HepG2 (cell line): ENCODE measurements around the gene FCHO1. TPM values are rescaled to one million over a fixed set of nuclear protein-coding genes. Genes with fewer than 3 reads are reported as not detected.
A peak's percentile ranks its signal among the peaks of the same experiment; 100 is the strongest.

Experiments
- CC2D1A ChIP-seq: sonication (generic); formaldehyde crosslinking; IDR thresholded peaks from 2 replicates; pipeline ENCODE4 v1.8.1; 2023; ENCODE audit warnings: mild to moderate bottlenecking, missing genetic modification reagents
- FOXK2 ChIP-seq: fragments of 450-650 bp; IDR thresholded peaks from 2 replicates; pipeline ENCODE4 v1.6.1; 2016
- GFI1 ChIP-seq: sonication (generic); formaldehyde crosslinking; IDR thresholded peaks from 2 replicates; pipeline ENCODE4 v1.5.0; 2020; ENCODE audit warnings: missing genetic modification reagents, mild to moderate bottlenecking, borderline replicate concordance
- NFE2L2 ChIP-seq: fragments of 150-350 bp; IDR thresholded peaks from 2 replicates; pipeline ENCODE4 v1.6.1; 2014; ENCODE audit warnings: low read length
- RAD21 ChIP-seq: fragments of 450-650 bp; formaldehyde crosslinking; IDR thresholded peaks from 2 replicates; pipeline ENCODE4 v1.5.0; 2020; ENCODE audit warnings: mild to moderate bottlenecking
- SP2 ChIP-seq: sonication (generic); formaldehyde crosslinking; IDR thresholded peaks from 2 replicates; pipeline ENCODE4 v1.5.1; 2020; ENCODE audit warnings: mild to moderate bottlenecking, missing genetic modification reagents
- TAF1 ChIP-seq: sonication (generic); formaldehyde crosslinking; IDR thresholded peaks from 2 replicates; pipeline ENCODE4 v1.4.0; 2020; ENCODE audit warnings: missing genetic modification reagents
- TBL1XR1 ChIP-seq: fragments of 150-350 bp; IDR thresholded peaks from 2 replicates; pipeline ENCODE4 v1.6.1; 2014; ENCODE audit warnings: borderline replicate concordance, low read length; ENCODE audit not compliant: partially characterized antibody
- TFAP4 ChIP-seq: sonication (generic); IDR thresholded peaks from 2 replicates; pipeline ENCODE4 v1.6.1; 2016; ENCODE audit warnings: low read depth, borderline replicate concordance
- U2AF1 ChIP-seq: fragments of 200-400 bp; formaldehyde crosslinking; optimal IDR thresholded peaks from 2 replicates; pipeline ENCODE3; 2017; ENCODE audit warnings: mild to moderate bottlenecking, low read depth, low read length
- ZBTB3 ChIP-seq: sonication (generic); formaldehyde crosslinking; IDR thresholded peaks from 2 replicates; pipeline ENCODE4 v1.4.0; 2020; ENCODE audit warnings: low read depth, mild to moderate bottlenecking, moderate library complexity, missing genetic modification reagents, borderline replicate concordance
- ZKSCAN1 ChIP-seq: fragments of 150-350 bp; IDR thresholded peaks from 2 replicates; pipeline ENCODE4 v1.6.1; 2014; ENCODE audit warnings: low read length
- ZNF232 ChIP-seq: sonication (generic); formaldehyde crosslinking; IDR thresholded peaks from 2 replicates; pipeline ENCODE4 v1.4.0; 2020; ENCODE audit warnings: missing genetic modification reagents, borderline replicate concordance
- ZNF768 ChIP-seq: sonication (generic); formaldehyde crosslinking; IDR thresholded peaks from 2 replicates; pipeline ENCODE4 v1.4.0; 2020; ENCODE audit warnings: missing genetic modification reagents
- ZNF772 ChIP-seq: sonication (generic); formaldehyde crosslinking; IDR thresholded peaks from 2 replicates; pipeline ENCODE4 v1.5.0; 2020; ENCODE audit warnings: mild to moderate bottlenecking, missing genetic modification reagents
- ZNF816 ChIP-seq: sonication (generic); formaldehyde crosslinking; IDR thresholded peaks from 2 replicates; pipeline ENCODE4 v1.8.0; 2022; ENCODE audit warnings: missing genetic modification reagents, mild to moderate bottlenecking, borderline replicate concordance
- ZXDC ChIP-seq: sonication (generic); formaldehyde crosslinking; IDR thresholded peaks from 2 replicates; pipeline ENCODE4 v1.5.0; 2020; ENCODE audit warnings: mild to moderate bottlenecking, missing genetic modification reagents
- polyA plus RNA-seq, 8 experiments: library from polyadenylated mRNA; depleted of rRNA in 3 of 8; stranded (reverse) in 7 of 8; unstranded in 1 of 8; fragments of >200 nt; fragmentation: Illumina TruSeq in 4 of 8; extraction: Trizol in 4 of 8; gene quantifications; 2 replicates each; pipeline versions ENCODE4 v1.2.1 to v1.2.3, GENCODE V29; 2011 to 2016; ENCODE audit warnings: low read depth in 4 of 8, missing spikeins in 1 of 8, mixed read lengths in 1 of 8; ENCODE audit not compliant: insufficient read depth in 1 of 8
- total RNA-seq, 5 experiments: library from RNA; depleted of rRNA; stranded (reverse); fragments of >200 nt; fragmentation: Illumina TruSeq; extraction: Trizol; gene quantifications; 2 replicates each; pipeline ENCODE4 v1.2.3, GENCODE V29; 2016; ENCODE audit warnings: low read depth in 1 of 5
- TF ChIP-seq, protein P1 (sequence below): sonication (generic); formaldehyde crosslinking; IDR thresholded peaks from 2 replicates; pipeline ENCODE4 v1.4.0; 2020; ENCODE audit warnings: missing genetic modification reagents
- TF ChIP-seq, protein P2 (sequence below), 2 experiments: fragments of 450-650 bp in 1 of 2; sonication (generic) in 1 of 2; formaldehyde crosslinking; IDR thresholded peaks; 2 replicates each; pipeline versions ENCODE4 v1.5.0 to v1.8.0; 2020 to 2022; ENCODE audit warnings: mild to moderate bottlenecking in 1 of 2, missing genetic modification reagents in 1 of 2
- TF ChIP-seq, protein P3 (sequence below): sonication (generic); formaldehyde crosslinking; IDR thresholded peaks from 2 replicates; pipeline ENCODE4 v1.5.0; 2020; ENCODE audit warnings: missing genetic modification reagents

FCHO1 gene
- total and polyA plus RNA-seq, 2 of the 13 experiments (the other 11 are each of a cell fraction or from before 2014, with no cell fraction given), result 1.3 to 3.1 TPM

GRCh38 chr19:17766543-17767131 lies 15.4 kb downstream of the FCHO1 start (continued):
- no peak for TF ChIP-seq TBL1XR1
- no peak for TF ChIP-seq ZNF816 (CRISPR knock-in tag)
- TF ChIP-seq, protein P1, sequence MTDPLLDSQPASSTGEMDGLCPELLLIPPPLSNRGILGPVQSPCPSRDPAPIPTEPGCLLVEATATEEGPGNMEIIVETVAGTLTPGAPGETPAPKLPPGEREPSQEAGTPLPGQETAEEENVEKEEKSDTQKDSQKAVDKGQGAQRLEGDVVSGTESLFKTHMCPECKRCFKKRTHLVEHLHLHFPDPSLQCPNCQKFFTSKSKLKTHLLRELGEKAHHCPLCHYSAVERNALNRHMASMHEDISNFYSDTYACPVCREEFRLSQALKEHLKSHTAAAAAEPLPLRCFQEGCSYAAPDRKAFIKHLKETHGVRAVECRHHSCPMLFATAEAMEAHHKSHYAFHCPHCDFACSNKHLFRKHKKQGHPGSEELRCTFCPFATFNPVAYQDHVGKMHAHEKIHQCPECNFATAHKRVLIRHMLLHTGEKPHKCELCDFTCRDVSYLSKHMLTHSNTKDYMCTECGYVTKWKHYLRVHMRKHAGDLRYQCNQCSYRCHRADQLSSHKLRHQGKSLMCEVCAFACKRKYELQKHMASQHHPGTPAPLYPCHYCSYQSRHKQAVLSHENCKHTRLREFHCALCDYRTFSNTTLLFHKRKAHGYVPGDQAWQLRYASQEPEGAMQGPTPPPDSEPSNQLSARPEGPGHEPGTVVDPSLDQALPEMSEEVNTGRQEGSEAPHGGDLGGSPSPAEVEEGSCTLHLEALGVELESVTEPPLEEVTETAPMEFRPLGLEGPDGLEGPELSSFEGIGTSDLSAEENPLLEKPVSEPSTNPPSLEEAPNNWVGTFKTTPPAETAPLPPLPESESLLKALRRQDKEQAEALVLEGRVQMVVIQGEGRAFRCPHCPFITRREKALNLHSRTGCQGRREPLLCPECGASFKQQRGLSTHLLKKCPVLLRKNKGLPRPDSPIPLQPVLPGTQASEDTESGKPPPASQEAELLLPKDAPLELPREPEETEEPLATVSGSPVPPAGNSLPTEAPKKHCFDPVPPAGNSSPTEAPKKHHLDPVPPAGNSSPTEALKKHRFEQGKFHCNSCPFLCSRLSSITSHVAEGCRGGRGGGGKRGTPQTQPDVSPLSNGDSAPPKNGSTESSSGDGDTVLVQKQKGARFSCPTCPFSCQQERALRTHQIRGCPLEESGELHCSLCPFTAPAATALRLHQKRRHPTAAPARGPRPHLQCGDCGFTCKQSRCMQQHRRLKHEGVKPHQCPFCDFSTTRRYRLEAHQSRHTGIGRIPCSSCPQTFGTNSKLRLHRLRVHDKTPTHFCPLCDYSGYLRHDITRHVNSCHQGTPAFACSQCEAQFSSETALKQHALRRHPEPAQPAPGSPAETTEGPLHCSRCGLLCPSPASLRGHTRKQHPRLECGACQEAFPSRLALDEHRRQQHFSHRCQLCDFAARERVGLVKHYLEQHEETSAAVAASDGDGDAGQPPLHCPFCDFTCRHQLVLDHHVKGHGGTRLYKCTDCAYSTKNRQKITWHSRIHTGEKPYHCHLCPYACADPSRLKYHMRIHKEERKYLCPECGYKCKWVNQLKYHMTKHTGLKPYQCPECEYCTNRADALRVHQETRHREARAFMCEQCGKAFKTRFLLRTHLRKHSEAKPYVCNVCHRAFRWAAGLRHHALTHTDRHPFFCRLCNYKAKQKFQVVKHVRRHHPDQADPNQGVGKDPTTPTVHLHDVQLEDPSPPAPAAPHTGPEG (CRISPR knock-in tag), result no peak
- no peak for TF ChIP-seq ZXDC (CRISPR knock-in tag)
- TF ChIP-seq SP2 (CRISPR knock-in tag), result no peak
- TF ChIP-seq ZKSCAN1, result 0 out of 2 replicates have a peak, but pooled peaks have one; percentile 19
- TF ChIP-seq FOXK2, result no peak
- TF ChIP-seq RAD21 (CRISPR knock-in tag), result peak; percentile 87
- TF ChIP-seq, protein P2, sequence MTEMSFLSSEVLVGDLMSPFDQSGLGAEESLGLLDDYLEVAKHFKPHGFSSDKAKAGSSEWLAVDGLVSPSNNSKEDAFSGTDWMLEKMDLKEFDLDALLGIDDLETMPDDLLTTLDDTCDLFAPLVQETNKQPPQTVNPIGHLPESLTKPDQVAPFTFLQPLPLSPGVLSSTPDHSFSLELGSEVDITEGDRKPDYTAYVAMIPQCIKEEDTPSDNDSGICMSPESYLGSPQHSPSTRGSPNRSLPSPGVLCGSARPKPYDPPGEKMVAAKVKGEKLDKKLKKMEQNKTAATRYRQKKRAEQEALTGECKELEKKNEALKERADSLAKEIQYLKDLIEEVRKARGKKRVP (CRISPR knock-in tag; IDR thresholded peaks at IDR 0.05), result no peak
- TF ChIP-seq ZNF772 (CRISPR knock-in tag), result 0 out of 2 replicates have a peak, but pooled peaks have one; percentile 39
- peak; percentile 25; the same call in 1 of the 2 replicates for TF ChIP-seq ZNF768 (CRISPR knock-in tag)
- TF ChIP-seq ZBTB3 (CRISPR knock-in tag), result no peak
- no peak for TF ChIP-seq TAF1 (CRISPR knock-in tag)
- TF ChIP-seq TFAP4, result no peak; the same call in 1 of the 2 replicates
- no peak for TF ChIP-seq GFI1
- no peak for TF ChIP-seq CC2D1A (CRISPR knock-in tag)
- TF ChIP-seq ZNF232 (CRISPR knock-in tag), result peak; percentile 34; the same call in 1 of the 2 replicates
- TF ChIP-seq NFE2L2, result no peak
- TF ChIP-seq, protein P3, sequence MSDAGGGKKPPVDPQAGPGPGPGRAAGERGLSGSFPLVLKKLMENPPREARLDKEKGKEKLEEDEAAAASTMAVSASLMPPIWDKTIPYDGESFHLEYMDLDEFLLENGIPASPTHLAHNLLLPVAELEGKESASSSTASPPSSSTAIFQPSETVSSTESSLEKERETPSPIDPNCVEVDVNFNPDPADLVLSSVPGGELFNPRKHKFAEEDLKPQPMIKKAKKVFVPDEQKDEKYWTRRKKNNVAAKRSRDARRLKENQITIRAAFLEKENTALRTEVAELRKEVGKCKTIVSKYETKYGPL (CRISPR knock-in tag), result no peak
- TF ChIP-seq U2AF1, result no peak
